Omental fat pad (tissue), 4 donors: ENCODE results near the gene RFC5. TPM values are rescaled to one million over a fixed set of nuclear protein-coding genes. Genes with fewer than 3 reads are reported as not detected.
"Not testable (repeated sequence)": the region's sequence is repeated elsewhere in the genome, so short reads cannot be mapped to it uniquely, and the experiment has no call there.

Experiments used
- ATAC-seq: fragments of 150-250 bp; one replicate; pipeline ENCODE4 v1.9.1; 2016; ENCODE audit warnings: mild to moderate bottlenecking, moderate library complexity; ENCODE audit not compliant: low FRiP score
- DNase-seq: peaks from one replicate; pipeline ENCODE4 v3.0.0-alpha.2; 2019; ENCODE audit warnings: low spot score
- total RNA-seq, 4 donors: library from RNA; depleted of rRNA; stranded (reverse); fragments of >200 nt; gene quantifications; one replicate each; pipeline ENCODE4 v1.1.0, GENCODE V29; 2016
- TF ChIP-seq, protein P1 (sequence below), 3 donors: fragments of 450-650 bp; IDR thresholded peaks; one replicate each; pipeline ENCODE4 v1.5.1; 2016 to 2017; ENCODE audit warnings: antibody characterized with exemption in 3 of 3, mild to moderate bottlenecking in 3 of 3, moderate library complexity in 2 of 3

Gene RFC5
- total RNA-seq, 4 donors from 2014 or later, result 4.7 to 14.8 (median 6.4) TPM

DNA sequence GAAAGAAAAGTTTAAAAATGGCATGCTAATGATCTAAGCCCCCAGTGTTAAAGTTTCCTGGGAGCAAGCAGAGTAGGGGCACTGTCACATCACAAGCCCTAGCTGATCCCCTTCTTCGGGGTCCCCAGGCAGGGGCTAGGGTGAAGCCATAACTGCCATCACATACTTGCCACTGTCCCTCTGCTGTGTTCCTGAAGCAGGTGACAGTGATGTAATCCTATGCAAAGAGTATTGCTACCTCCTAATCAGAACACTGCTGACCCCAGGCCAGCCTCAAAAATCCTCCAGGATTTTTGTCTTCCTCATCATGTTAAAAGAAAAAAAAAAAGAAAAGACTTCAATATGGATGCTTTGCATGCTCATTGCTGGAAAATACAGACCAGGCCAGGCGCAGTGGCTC, 1.2 kb upstream of the RFC5 start:
- no peak for ATAC-seq
- DNase-seq, result no peak
- TF ChIP-seq, protein P1, sequence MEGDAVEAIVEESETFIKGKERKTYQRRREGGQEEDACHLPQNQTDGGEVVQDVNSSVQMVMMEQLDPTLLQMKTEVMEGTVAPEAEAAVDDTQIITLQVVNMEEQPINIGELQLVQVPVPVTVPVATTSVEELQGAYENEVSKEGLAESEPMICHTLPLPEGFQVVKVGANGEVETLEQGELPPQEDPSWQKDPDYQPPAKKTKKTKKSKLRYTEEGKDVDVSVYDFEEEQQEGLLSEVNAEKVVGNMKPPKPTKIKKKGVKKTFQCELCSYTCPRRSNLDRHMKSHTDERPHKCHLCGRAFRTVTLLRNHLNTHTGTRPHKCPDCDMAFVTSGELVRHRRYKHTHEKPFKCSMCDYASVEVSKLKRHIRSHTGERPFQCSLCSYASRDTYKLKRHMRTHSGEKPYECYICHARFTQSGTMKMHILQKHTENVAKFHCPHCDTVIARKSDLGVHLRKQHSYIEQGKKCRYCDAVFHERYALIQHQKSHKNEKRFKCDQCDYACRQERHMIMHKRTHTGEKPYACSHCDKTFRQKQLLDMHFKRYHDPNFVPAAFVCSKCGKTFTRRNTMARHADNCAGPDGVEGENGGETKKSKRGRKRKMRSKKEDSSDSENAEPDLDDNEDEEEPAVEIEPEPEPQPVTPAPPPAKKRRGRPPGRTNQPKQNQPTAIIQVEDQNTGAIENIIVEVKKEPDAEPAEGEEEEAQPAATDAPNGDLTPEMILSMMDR (IDR thresholded peaks at IDR 0.05), result no peak

DNA sequence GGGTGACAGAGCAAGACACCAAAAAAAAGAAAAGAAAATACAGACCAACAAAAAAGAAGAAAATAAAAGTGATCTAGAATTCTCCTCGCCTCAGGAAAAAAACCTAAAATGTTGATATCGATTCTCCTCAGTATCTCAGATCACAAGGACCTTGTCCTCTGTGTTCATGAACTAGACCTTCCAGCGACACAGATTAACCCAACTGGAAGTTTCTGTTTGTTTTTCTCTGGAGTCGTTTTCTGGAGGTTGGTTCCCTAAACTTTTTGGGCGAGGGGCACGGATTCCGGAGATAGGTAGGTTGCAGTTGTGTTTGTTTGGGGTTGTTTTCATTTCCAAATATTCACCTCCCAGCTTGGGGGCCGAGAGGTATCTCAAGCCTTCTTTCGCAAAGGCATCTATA, 559 bp upstream of the RFC5 start:
- TF ChIP-seq, protein P1 (IDR thresholded peaks at IDR 0.05), result no peak
- ATAC-seq, result no peak

DNA sequence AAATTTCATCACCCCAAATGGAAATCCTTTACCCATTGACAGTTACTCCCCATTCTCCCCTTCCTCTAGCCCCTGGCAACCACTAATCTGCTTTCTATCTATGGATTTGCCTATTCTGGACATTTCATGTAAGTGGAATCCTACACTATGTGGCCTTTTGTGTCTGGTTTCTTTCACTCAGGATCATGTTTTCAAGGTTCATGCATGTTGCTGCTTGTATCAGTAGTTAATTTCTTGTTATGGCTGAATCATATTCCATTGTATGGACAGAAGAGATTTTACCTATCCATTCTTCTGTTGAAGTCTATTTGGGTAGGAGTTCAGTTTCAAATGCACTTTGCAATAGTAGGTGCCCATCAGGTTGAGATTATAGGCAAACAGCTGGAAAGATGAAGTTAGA, 1.4 kb downstream of the RFC5 start:
- no peak for ATAC-seq
- no peak for DNase-seq

More for the DNA sequence above, 559 bp upstream of the RFC5 start:
- no peak for DNase-seq

DNA sequence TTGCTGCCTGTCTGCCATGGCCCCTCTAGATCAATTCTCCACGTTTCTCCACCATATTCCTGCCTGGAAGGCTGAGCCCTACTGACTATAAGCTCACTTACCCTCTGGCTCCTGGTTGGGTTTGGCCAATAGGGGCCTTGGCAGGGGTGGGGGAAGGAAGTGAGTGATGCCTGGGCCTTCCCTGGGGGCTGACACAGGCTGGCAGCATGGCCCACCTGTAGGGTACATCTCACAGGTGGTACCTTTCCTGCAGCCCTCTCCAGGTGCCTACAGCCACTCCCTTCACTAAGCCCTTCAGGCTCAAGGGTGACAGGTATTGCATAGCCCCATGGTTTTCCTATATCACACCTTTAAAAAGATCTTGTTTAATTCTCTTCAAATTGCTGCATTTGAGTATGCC, 3.5 kb downstream of the RFC5 start:
- ATAC-seq, result no peak
- no peak for DNase-seq

More for the DNA sequence above, 1.4 kb downstream of the RFC5 start:
- TF ChIP-seq, protein P1 (IDR thresholded peaks at IDR 0.05), result no peak

DNA sequence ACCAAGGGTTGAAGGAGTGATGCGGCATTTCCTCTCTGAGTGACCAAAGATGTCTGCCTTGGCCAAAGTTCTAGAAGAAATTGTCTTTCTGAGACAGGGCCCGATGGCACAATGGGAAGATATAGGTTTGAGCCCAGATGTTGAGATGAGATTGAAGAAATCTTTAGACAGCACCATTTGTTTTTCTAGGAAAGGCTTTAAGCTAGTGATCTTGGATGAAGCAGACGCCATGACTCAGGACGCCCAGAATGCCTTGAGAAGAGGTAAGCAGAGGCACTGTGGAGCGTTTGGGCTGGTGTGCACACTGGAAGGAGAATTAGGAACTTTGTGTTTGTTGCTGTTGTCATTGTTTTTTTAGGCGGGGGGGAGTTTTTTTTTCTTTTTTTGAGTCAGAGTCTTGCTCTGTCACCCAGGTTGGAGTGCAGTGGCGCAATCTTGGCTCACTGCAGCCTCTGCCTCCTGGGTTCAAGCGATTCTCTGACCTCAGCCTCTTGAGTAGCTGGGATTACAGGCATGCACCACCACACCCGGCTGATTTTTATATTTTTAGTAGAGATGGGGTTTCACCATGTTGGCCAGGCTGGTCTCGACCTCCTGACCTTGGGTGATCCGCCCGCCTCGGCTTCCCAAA, 5.7 kb downstream of the RFC5 start:
- not testable (repeated sequence) for DNase-seq, ATAC-seq

More for the DNA sequence above, 3.5 kb downstream of the RFC5 start:
- TF ChIP-seq, protein P1 (IDR thresholded peaks at IDR 0.05), result no peak

DNA sequence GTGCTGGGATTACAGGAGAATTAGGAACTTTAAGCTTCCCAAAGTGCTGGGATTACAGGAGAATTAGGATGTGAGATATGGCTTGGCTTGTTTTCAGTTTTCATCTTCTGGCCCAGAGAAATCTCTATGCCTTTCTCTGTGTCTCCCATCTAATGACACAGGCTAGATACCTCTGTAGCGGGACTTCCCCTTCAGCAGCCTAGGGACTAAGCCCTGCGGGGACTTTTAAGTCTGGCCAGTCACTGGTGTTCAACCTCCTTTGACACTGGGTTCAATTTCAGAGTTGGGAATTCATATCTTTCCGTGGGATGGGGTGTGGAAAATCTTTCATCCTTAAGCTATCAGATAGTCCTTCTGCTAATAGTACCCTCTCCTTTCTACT, 6.2 kb downstream of the RFC5 start:
- ATAC-seq, result no peak
- no peak for DNase-seq
- TF ChIP-seq, protein P1 (IDR thresholded peaks at IDR 0.05), result no peak

DNA sequence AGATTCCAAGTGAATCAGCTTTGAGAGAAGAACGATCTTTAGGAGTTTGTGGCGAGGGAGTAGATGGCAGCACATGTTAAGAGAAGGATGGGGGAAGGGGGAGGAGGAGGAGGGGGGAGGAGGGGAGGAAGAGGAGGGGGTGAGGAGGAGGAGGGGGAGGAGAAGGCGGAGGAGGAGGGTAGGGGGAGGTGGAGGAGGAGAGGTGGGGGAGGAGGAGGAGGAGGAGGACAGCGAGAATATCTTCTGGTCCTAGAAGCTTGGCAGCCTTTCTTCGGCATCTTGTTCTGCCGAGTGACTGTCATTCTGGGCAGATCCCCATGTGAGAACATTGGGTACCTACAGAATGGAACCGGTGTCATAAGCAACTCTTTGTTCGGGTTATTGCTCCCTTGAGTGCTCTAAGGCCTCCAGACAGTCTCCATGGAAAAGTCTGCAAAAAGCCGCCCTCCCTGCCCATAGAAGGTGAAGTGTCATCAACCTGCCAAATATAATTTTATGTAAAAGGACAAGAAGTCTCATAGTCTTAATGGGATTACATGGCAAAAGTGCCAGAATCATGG, 6.9 kb downstream of the RFC5 start:
- DNase-seq, result no peak
- no peak for ATAC-seq
- TF ChIP-seq, protein P1 (IDR thresholded peaks at IDR 0.05), result no peak
